Anterior cingulate cortex (tissue), 58 donors: ENCODE measurements around the gene RAB36.
"Not testable (repeated sequence)": the region's sequence is repeated elsewhere in the genome, so short reads cannot be mapped to it uniquely, and the experiment has no call there.

Experiments
- DNase-seq, 58 donors: peaks; one replicate each; lab custom pipeline; 2025; lab: John Stamatoyannopoulos, UW

Gene RAB36

GRCh38 chr22:23131931-23132330 is 13.3 kb upstream of the RAB36 start:
- DNase-seq, result no peak

DNA sequence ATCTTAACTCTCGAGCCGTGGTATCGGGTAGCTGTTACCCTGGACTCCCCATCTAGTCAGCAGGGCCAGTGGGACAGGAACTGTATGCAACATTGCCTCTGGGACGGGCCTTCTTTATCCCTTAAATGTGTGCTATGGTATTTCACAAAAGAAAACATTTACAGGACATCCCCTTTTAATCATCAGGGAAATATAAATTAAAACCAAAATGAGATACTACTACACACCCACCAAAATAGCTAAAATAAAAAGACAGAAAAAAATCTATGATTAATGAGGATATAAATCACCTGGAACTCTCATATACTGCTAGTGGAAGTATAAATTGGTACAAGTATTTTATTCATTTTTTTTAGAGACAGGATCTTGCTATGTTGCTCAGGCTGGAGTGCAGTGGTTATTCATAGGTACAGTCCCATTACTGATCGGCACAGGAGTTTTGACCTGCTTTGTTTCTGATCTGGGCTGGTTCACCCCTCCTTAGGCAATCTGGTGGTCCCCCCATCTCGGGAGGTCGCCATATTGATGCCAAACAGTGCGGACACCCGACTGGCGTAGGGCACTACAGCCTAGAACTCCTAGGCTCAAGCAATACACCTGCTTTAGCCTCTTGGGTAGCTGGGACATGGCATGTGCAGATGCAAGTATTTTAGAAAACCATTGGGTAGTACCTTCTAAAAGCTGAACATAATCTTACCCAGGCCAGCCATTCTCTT is 12.7 kb upstream of the RAB36 start:
- DNase-seq, result no peak

DNA sequence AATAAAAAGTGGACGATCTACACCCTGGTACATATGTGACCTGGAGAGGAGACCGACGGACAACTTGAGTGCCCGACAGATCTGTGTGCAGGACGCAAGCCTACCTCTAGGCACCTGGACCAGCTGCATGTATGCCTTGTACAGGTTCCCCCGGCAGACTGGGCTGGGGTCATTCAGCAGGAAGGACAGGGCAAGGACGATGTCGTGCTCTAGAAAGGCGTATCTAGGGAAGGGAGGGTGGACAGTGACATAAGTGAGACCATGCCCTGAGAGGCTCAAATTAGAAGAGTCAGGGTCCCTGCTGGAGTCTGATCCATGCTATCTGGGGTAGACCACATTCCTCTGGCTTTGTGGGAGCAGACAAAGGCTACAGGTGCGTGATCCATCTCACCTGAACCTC is 11.4 kb upstream of the RAB36 start:
- DNase-seq, result no peak

GRCh38 chr22:23136991-23137390 is 8.3 kb upstream of the RAB36 start:
- not testable (repeated sequence) for DNase-seq

- DNase-seq, result no peak
Measured at GRCh38 chr22:23137468-23137867, 7.8 kb upstream of the RAB36 start.

- peak in 3 of 58 donors; percentile 17 to 29 (median 19) for DNase-seq
Measured at GRCh38 chr22:23137905-23138561, 7.2 kb upstream of the RAB36 start.

- no peak for DNase-seq
Measured at GRCh38 chr22:23138584-23139435, 6.5 kb upstream of the RAB36 start.

DNA sequence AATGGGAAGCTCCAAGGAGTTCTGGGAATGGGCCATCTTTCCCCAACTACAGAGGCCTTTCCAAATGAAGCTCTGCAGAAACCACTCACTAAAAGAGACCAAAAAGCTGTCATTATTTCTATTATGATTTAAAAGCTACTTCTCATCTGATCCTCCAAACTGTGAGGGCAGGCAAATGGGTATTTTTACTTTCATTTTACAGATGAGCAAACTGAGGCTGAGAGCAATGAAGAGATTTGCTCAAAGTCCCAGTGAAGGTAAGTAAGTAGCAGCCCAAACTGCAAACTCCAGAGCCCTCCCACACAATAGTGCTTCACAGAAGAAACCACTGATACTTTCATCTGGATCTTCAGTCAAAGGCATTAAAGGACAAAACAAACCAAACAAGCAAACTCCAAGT is 4.9 kb upstream of the RAB36 start:
- DNase-seq, result no peak

- no peak for DNase-seq
Measured at GRCh38 chr22:23142546-23143105, 2.7 kb upstream of the RAB36 start.

DNA sequence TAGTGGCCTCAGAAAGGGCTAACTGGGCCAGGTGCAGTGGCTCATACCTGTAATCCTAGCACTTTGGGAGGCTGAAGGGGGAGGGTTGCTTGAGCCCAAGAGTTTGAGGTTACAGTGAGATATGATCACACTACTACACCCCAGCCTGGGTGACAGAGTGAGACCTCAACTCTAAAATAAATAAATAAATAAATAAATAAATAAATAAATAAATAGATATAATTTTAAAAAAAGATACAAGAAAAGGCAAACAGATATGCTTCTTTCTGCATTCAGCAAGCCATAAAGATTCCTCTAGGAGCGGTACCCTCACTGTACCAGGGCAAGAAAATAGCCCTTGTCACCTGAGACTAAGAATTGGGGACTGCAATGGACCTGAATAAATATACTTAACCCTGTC is 2.2 kb upstream of the RAB36 start:
- no peak for DNase-seq

- no peak for DNase-seq
Measured at GRCh38 chr22:23144432-23144831, 845 bp upstream of the RAB36 start.

DNA sequence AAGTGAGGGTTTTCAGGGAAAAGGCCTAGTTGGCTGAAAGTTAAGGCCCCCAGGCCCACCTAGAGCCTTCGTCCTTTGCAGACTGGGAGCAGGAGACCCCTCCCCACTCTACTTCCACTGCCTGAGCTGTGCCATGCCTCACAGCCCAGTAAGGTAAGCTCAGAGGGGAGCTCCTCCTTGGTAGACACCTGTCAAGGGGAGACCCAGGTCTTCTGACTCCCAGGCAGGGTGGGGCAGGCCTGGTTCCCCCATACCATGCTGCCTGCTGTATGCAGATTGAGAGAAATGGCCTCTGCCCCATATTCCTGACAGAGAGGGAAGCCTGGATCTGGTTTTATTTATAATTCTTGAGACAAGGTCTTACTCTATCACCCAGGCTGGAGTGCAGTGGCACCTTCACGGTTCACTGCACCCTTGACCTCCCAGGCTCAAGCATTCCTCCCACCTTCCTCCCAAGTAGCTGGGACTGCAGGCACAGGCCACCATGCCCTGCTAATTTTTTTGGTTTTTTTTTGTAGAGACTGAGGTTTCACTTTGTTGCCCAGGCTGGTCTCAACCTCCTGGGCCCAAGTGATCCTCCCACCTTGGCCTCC is 697 bp downstream of the RAB36 start:
- no peak for DNase-seq

DNA sequence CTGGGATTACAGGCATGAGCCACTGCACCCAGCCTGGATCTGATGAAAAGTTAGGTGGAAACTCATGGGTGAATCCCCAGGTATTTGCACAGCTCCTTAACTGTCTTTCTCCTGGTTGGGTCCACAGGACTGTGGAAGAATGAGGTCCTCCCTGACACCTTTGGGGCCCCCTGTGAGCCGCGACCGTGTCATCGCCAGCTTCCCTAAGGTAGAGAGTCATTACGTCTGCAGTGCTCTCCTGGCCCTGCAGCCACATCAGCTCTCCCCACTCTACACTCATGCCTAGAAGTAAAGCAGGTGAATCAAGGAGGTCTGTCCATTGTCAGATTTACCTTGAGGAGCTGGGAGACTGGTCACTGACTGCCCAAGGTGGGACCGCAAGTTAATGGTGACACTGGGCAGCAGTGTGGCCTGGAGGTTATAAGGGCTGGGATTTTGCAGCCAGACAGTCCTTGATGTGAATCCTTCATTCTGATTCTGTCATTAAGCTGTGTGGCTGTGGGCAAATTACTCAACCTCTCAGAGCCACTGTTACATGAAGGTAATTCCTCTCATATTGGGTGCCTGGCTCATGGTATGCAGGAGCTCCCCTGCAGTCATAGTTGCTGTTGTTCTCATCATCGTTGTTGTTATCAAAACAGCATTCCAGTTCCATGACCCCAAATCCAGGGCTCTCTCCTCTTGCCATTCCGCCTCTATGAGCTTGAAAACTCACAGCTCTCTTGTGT is 1.4 kb downstream of the RAB36 start:
- no peak for DNase-seq

GRCh38 chr22:23147617-23148387 is 2.5 kb downstream of the RAB36 start:
- DNase-seq, result no peak

DNA sequence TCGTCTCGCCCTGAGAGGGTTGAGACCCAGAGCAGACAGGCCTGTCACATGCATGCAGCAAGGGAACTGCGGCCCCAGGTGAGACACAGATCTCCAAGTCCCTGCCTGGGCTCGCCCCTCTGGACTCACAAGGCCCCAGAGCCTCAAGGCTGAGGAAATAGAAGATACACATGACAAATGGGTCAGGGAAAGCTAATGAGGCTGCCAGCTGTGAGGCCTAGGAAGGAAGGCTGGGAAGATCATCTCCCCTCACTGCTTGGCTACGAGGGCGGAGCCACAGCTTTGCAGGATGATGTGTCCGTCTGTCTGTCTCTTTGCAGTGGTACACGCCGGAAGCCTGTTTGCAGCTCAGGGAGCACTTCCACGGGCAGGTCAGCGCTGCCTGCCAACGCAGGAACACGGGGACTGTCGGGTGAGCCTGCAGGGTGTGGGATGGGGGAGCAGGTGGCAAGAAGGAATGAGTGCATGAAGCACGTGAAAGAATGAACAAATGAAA is 4.5 kb downstream of the RAB36 start:
- no peak for DNase-seq

DNA sequence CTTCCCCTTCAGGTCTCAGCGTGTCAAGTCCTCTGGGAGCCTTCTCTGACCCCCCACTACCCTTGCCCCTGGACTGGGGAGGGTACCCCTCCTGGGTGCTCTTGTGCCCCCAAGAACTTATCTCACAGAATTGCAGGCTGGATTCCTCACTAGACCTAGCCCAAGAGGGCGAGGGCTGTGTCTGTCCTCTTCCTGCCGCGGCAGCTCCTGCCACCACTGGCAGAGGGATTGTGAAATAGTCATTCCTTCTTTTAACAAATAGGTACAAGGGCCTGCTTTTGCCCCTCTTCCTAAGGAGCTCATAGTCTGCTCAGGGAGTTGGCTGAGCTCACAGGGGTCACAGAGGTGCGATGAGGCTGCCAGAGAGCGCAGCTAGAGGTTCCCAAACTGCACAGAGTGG is 5.5 kb downstream of the RAB36 start:
- DNase-seq, result no peak

GRCh38 chr22:23151827-23152226 is 6.5 kb downstream of the RAB36 start:
- DNase-seq, result no peak

DNA sequence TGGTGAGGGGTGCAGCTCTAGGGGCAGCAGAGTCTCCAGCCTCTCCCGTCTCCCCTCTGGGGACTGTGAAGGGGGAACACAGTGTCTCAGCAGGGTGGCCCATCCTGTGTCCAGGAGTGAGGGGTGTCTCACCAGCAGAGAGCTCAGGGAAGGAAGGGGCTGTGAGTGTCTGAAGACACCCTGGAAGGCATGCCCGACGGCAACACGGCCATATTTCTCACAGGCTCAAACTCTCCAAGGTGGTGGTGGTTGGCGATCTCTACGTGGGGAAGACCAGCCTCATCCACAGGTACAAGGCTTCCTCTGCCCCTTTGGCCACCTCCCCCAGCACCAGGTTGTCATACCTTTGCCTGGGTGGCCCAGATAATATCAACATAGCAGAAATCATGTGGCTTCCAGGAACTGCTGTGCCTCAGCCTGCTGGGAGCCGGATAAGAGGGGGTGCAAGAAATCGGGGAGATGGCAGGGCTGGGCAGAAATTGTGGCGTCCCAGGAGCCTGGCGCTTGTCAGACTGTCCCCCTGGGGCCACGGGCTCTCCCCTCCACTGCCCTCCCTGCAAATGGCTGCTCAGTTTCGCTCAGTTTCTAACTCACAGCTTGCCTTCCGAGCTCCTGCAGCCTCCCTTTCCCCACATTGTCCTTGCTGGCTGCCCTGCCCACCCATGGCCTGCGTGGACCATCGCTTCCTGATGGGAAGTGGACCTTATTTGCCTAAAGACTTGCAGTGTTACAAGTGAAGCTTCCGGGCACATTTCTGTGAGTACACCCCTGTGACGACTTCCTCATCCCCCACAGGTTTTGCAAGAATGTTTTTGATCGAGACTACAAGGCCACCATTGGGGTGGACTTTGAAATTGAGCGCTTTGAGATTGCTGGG is 7.2 kb downstream of the RAB36 start:
- DNase-seq, result no peak
